Naive B cell (primary cell): ENCODE measurements around the gene KLF9. TPM values are rescaled to one million over a fixed set of nuclear protein-coding genes. Genes with fewer than 3 reads are reported as not detected.
A peak's percentile ranks its signal among the peaks of the same experiment; 100 is the strongest.

Experiments
- ATAC-seq, 2 donors: fragments of 150-1000 bp; cut with Tn5 transposase; 2 replicates each; pipeline ENCODE4 v1.10.0; 2021; ENCODE audit warnings: low read depth in 2 of 2, mild to moderate bottlenecking in 2 of 2, moderate library complexity in 2 of 2
- DNase-seq: peaks from one replicate; pipeline ENCODE4 v3.0.0; 2022
- H3K27ac Mint-ChIP-seq, 6 donors: one replicate each; pipeline ENCODE4 v1.8.0; 2020 to 2022; ENCODE audit warnings: mild to moderate bottlenecking in 6 of 6, mixed read lengths in 6 of 6, moderate library complexity in 5 of 6, inconsistent platforms in 2 of 6
- H3K27me3 Mint-ChIP-seq, 3 donors: one replicate each; pipeline ENCODE4 v1.8.0; 2021 to 2022; ENCODE audit warnings: mixed read lengths in 3 of 3, mild to moderate bottlenecking in 1 of 3
- H3K36me3 Mint-ChIP-seq, 2 donors: one replicate each; pipeline ENCODE4 v1.8.0; 2020 to 2022; ENCODE audit warnings: mixed read lengths in 2 of 2, inconsistent platforms in 1 of 2, mild to moderate bottlenecking in 1 of 2
- H3K4me1 Mint-ChIP-seq, 3 donors: one replicate each; pipeline ENCODE4 v1.8.0; 2020 to 2022; ENCODE audit warnings: mixed read lengths in 3 of 3, inconsistent platforms in 1 of 3, mild to moderate bottlenecking in 1 of 3, moderate library complexity in 1 of 3
- H3K4me3 Mint-ChIP-seq, 8 donors: one replicate each; pipeline ENCODE4 v1.8.0; 2020 to 2022; ENCODE audit warnings: mild to moderate bottlenecking in 8 of 8, mixed read lengths in 8 of 8, moderate library complexity in 8 of 8, inconsistent platforms in 2 of 8
- H3K9me3 Mint-ChIP-seq, 7 donors: one replicate each; pipeline ENCODE4 v1.8.0; 2020 to 2022; ENCODE audit warnings: mixed read lengths in 7 of 7, mild to moderate bottlenecking in 5 of 7, inconsistent platforms in 2 of 7, moderate library complexity in 1 of 7
- polyA plus RNA-seq, 6 donors: library from polyadenylated mRNA; unstranded; fragments of 300-500 nt; fragmentation: Illumina TruSeq; gene quantifications; one replicate each; pipeline ENCODE4 v1.2.3, GENCODE V29; 2021; ENCODE audit warnings: low read depth in 6 of 6

Gene KLF9
- polyA plus RNA-seq, 6 donors from 2014 or later: 3.4 to 5.9 (median 4.8) TPM; not detected in 1

DNA sequence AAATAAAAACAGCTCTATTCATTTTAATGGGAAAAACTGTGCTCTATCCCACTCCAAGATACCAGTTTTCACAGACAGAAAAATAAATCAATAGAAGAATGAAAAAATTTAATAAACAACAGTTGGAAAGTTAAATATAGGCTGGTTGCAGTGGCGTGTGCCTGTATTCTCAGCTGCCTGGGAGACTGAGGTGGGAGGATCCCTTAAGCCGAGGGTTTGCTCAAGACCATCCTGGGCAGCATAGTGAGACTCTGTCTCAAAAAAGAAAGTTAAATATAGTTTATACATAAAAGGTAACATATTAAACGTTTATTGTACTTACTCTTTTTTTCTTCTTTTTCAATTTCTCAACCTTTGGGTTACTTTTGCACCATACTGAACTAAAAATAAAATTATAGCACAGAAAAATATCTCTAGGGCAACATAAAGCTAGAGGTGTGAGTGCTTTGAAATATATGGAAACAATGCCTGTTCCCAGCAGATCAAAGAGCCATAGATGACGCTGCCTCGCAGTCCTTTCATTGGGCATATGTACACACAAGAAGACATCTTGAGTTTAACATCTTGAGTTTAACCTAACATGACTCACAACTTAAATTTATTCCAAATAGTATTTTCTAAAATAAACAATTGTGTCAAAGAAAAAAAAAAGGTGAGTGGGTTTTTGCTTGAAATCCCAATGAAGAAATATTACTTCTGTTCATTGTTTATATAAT lies 25.7 kb upstream of the KLF9 start:
- Mint-ChIP-seq H3K4me1 (no peaks in the 10 kb centered on the region), H3K27ac (no peak overlapping the region), H3K36me3 (no peaks in the 10 kb centered on the region), H3K4me3 (no peak overlapping the region), H3K9me3 (no peaks in the 10 kb centered on the region), H3K27me3 (peaks cover 16 to 26% (median 17%) of the 10 kb centered on the region in 3 donors)
- ATAC-seq (no peak), DNase-seq (no peak)

DNA sequence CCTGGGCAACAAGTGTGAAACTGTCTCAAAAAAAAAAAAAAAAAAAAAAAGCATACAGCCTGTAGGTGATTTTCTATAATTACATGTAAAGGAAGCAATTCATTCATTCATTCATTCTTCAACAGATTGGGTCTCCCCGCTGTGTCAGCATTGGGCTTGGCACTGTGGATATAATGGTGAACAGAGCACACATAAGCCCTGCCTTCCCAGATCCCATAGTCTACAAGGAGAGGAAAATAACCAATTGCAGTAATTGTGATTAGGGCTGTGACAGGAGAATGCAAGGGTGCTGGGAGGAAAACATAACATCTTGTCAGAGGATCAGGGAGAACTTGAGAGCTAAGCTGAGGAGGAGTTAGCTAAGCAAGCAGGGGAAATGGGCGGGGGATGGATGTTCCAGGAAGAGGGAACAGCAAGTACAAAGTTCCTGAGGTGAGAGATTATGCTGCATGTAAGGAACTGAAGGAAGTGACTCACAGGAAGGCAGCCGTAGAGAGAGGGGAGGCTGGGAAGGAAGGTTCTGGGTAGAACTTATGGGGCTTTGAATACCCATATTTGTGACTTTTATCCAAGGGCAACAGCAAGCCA lies 24.0 kb upstream of the KLF9 start:
- Mint-ChIP-seq H3K4me1 (no peaks in the 10 kb centered on the region), H3K4me3 (peak overlapping the region in 1 of 8 donors; percentile 23), H3K27ac (no peak overlapping the region), H3K27me3 (peaks cover 16 to 26% (median 17%) of the 10 kb centered on the region in 3 donors), H3K9me3 (peaks cover 0 to 2% (median 0%) of the 10 kb centered on the region in 7 donors), H3K36me3 (no peaks in the 10 kb centered on the region)
- no peak for DNase-seq
- no peak for ATAC-seq

DNA sequence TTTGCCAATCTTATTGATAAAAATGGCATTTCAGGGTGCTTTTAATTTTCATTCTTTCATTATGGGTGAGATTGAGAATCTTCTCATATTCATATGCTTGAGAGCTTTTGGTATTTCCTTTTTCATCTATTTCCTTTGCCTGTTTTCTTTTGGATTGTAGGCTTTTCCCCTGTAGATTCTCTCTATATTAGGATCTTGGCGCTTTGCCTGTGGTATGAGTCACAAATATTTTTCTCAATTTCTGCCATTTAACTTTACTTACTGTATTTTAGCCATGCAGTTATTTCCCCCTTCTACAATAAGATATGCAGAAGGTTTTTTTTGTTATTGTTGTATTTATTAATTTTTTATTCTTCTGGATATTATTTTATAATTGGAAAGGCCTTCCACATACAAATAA lies 21.5 kb upstream of the KLF9 start:
- H3K36me3 Mint-ChIP-seq: no peaks in the 10 kb centered on the region
- peaks cover 0 to 4% (median 0%) of the 10 kb centered on the region in 7 donors for H3K9me3 Mint-ChIP-seq
- no peak overlapping the region for H3K27ac Mint-ChIP-seq
- no peaks in the 10 kb centered on the region for H3K4me1 Mint-ChIP-seq
- ATAC-seq (no peak), DNase-seq (no peak)
- H3K27me3 Mint-ChIP-seq: peaks cover 16 to 26% (median 17%) of the 10 kb centered on the region in 3 donors
- no peak overlapping the region for H3K4me3 Mint-ChIP-seq

DNA sequence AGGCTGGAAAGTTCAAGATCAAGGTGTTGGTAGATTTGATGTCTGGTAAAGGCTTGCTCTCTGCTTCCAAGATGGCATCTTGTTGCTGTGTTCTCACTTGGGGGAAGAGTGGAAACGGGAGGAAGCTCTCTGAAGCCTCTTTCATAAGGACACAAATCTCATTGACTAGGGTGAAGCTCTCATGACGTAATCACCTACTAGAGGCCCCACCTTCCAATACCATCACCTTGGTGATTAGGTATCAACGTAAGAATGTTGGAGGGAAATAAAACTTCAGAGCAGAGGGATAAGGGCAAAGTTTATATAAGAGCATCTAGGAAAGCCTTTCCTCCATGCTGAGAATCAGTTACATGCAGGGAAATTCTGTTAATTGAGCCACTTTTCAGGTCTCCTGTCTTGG lies 15.4 kb upstream of the KLF9 start:
- ATAC-seq: no peak
- Mint-ChIP-seq H3K4me3 (no peak overlapping the region), H3K9me3 (peaks cover 0 to 4% (median 0%) of the 10 kb centered on the region in 7 donors), H3K36me3 (no peaks in the 10 kb centered on the region), H3K27ac (no peak overlapping the region), H3K27me3 (peaks cover 0 to 8% (median 0%) of the 10 kb centered on the region in 3 donors), H3K4me1 (no peaks in the 10 kb centered on the region)
- DNase-seq: no peak

DNA sequence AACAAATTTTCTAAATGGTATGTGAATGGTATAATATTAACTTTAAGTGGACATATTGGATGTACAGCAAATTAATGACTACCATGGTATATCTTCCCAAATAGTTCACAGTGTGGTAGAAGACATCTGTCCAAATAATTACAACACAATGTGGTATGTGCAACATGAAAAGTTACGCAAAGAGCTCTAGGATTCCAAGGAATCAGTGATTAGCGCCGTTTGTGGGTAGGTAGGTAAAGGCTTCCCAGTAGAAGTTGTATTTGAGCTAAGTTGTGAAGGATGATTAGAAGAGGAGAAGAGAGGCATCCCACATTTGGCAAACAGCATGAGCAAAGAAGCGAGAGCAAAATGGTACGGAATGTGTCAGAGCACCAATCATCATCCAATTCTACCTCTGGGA lies 14.3 kb upstream of the KLF9 start:
- no peaks in the 10 kb centered on the region for H3K4me1 Mint-ChIP-seq
- no peak overlapping the region for H3K4me3 Mint-ChIP-seq
- ATAC-seq: no peak
- H3K27me3 Mint-ChIP-seq: peaks cover 0 to 8% (median 0%) of the 10 kb centered on the region in 3 donors
- no peaks in the 10 kb centered on the region for H3K36me3 Mint-ChIP-seq
- H3K9me3 Mint-ChIP-seq: peaks cover 0 to 4% (median 0%) of the 10 kb centered on the region in 7 donors
- no peak for DNase-seq
- no peak overlapping the region for H3K27ac Mint-ChIP-seq

DNA sequence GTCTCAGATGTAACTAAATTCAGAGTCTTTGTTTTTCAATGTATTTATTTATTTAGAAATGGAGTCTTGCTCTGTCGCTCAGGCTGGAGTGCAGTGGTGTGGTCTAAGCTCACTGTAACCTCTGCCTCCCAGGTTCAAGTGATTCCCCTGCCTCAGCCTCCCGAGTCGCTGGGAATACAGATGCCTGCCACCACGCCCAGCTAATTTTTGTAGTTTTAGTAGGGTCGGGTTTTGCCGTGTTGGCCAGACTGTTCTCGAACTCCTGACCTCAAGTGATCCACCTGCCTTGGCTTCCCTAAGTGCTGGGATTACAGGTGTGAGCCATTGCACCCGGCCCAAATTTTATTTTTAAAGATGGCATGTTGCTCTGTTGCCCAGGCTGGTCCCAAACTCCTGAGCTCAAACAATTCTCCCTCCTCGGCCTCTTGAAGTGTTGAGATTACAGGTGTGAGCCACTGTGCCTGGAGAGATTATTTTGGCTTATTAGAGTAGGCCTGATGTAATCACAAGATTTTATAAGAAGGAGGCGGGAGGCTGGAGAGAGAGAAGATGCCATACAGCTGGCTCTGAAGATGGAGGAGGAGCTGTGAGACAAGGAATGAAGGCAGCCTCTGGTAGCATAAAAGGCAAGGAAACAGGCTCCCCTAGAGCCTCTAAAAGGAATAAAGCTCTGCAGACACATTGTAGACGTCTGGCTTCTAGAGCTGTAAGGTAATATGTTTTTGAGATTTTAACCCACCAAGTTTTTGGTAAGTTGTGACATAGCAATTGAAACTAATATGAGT lies 12.9 kb upstream of the KLF9 start:
- no peak overlapping the region for H3K27ac Mint-ChIP-seq
- H3K9me3 Mint-ChIP-seq: peaks cover 0 to 2% (median 0%) of the 10 kb centered on the region in 7 donors
- peaks cover under 1 to 2% (median 1%) of the 10 kb centered on the region in 3 donors for H3K4me1 Mint-ChIP-seq
- DNase-seq: no peak
- peaks cover 0 to 8% (median 0%) of the 10 kb centered on the region in 3 donors for H3K27me3 Mint-ChIP-seq
- no peak for ATAC-seq
- H3K4me3 Mint-ChIP-seq: no peak overlapping the region
- H3K36me3 Mint-ChIP-seq: no peaks in the 10 kb centered on the region

DNA sequence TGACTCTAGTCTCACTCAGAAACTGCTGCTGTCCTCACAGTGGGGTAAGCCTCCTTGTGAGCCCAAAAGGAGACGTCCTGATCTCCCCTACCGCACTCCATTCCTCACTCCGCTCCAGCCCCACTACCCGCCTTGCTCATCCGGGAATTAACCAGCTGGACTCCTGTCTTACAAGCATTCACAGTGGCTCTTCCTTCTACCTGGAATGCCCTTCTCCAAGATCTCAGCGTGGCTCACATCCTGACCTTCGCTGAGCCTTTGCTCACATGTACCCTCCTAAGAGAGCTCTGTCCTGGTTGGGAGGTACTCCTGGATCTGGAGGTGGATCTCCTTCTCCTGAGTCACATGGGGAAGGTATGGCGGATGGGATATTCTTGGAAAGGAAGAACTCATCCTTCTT lies 10.7 kb upstream of the KLF9 start:
- Mint-ChIP-seq H3K4me1 (peaks cover 15 to 24% (median 23%) of the 10 kb centered on the region in 3 donors), H3K27me3 (peaks cover 0 to 8% (median 0%) of the 10 kb centered on the region in 3 donors), H3K36me3 (no peaks in the 10 kb centered on the region), H3K27ac (peak overlapping the region in 2 of 6 donors; percentile 18 to 74), H3K9me3 (no peaks in the 10 kb centered on the region), H3K4me3 (no peak overlapping the region)
- ATAC-seq (no peak), DNase-seq (no peak)

DNA sequence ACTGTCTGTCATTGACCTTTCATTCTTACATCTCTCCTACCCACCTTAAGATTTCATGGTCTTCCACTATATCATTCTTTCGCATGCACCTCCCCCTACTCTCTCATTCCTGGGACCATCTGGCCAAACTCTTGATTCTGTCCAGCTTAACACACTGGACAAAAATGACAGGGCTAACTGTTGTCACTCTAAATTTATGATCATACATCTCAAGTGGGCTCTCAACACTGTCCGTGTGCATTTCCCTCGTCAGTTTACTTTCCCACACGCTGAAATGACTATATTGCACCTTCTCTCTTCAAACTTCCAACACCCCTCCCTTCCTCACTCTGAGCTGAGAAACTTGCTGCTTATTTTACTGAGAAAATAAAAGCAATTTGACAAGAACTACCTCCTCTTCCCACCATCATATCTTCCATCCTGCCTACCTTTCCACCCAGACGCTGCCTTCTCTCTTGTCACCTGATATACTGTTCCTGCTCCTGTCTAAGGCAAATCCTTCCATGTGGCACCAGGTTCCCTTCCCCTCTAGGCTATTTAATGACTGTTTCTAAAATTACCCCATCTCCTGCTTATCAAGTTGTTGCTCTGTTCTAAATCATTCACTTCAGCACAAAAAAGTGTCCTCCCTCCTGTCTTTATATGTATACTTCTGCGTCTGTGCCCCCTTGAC lies 8.1 kb upstream of the KLF9 start:
- Mint-ChIP-seq H3K4me3 (peak overlapping the region in 6 of 8 donors; percentile 0 to 98 (median 65)), H3K36me3 (no peaks in the 10 kb centered on the region), H3K4me1 (peaks cover 26 to 38% (median 34%) of the 10 kb centered on the region in 3 donors), H3K27ac (peak overlapping the region in 4 of 6 donors; percentile 28 to 100 (median 98)), H3K9me3 (no peaks in the 10 kb centered on the region), H3K27me3 (no peaks in the 10 kb centered on the region)
- no peak for DNase-seq
- ATAC-seq: no peak

DNA sequence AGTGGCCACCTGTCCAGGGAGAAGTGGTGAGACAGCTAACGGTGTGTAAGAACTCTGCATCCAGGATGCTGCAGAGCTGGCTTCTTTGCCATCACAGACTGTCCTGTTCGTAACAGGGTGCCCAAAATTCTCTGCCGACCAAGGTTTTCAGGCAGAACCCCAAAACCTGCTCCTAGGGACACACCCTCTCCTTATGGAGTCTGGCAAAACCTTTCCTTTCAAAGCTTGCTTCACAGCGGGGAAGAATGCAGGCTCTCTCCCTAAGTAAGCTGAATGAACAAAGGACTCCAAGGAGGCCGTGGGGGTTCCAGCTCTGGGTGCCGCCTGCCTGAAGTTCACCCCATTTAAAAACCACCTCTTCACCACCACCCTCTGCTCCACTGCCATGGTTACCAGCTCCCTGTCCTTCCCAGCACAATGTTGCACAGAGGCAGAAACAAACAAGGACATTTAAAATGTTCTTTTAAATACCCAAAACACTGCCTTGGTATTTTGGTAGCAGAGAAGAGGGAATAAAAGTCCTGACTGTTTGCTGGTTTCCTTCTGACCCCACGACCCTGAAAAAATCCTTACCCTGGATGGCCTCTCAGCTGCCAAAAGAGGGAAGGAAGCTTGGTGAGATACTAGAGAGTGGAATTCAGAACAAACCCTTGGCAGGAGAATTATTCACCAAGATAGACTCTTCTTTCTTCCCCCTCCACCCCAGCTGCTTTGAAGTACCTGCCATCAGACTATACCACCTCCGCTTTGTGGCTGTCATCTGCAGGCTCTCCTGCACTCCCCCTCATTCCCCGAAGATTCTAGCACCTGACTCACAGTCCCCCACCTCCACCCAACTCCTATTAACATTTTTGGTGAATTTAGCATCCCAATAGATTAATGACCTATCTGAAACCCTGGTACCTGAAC lies 7.1 kb upstream of the KLF9 start:
- DNase-seq: no peak

DNA sequence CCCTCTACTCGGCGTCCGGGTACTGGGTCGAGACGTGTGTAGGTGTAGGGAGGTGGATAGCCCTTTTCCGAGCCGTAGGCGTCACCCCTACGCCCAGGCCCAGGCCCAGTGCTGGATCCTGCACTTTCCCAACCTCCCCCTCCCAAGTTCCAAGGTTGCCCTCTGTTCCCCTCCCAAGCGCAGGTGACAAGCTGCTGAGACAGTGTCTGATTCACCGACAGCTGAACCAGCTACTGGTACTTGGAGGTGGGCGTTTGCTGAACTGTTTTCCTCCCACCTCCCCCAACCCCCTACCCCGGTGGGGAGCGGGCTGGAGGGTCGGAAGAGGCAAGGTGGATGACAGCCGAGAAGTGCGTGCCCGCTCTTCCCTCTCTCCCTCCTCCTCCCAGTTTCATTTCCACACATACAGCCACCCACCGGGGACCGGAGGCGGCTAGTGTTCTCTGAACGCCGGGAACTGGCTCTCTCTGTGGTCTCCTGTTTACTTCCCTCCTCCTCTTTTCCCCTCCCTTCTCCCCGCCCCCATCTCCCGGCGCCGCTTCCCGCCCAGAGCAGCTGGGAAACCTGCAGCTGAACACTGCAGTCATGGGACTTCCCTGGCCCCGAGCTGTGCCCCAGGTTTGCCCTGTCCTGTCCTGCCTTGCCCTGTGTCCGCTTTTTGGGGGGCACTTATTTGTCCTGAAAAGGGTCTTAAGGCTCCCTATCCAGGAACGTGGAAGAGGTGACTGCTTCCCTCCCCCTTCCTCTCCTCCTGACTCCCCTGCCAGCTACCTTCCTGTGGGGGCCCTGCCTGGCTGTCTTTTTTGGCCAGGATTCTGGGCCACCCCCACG lies 6.2 kb upstream of the KLF9 start:
- Mint-ChIP-seq H3K4me3 (peak overlapping the region; percentile 89 to 98 (median 98)), H3K4me1 (peaks cover 26 to 38% (median 34%) of the 10 kb centered on the region in 3 donors), H3K27me3 (no peaks in the 10 kb centered on the region), H3K36me3 (no peaks in the 10 kb centered on the region), H3K27ac (peak overlapping the region; percentile 78 to 100 (median 100)), H3K9me3 (no peaks in the 10 kb centered on the region)
- DNase-seq (no peak), ATAC-seq (no peak)

More for the DNA sequence above, 7.1 kb upstream of the KLF9 start:
- peak overlapping the region; percentile 83 to 100 (median 98) for H3K27ac Mint-ChIP-seq
- peaks cover 26 to 38% (median 34%) of the 10 kb centered on the region in 3 donors for H3K4me1 Mint-ChIP-seq
- H3K27me3 Mint-ChIP-seq: no peaks in the 10 kb centered on the region
- H3K4me3 Mint-ChIP-seq: peak overlapping the region; percentile 89 to 98 (median 98)
- H3K9me3 Mint-ChIP-seq: no peaks in the 10 kb centered on the region
- ATAC-seq: no peak
- H3K36me3 Mint-ChIP-seq: no peaks in the 10 kb centered on the region

DNA sequence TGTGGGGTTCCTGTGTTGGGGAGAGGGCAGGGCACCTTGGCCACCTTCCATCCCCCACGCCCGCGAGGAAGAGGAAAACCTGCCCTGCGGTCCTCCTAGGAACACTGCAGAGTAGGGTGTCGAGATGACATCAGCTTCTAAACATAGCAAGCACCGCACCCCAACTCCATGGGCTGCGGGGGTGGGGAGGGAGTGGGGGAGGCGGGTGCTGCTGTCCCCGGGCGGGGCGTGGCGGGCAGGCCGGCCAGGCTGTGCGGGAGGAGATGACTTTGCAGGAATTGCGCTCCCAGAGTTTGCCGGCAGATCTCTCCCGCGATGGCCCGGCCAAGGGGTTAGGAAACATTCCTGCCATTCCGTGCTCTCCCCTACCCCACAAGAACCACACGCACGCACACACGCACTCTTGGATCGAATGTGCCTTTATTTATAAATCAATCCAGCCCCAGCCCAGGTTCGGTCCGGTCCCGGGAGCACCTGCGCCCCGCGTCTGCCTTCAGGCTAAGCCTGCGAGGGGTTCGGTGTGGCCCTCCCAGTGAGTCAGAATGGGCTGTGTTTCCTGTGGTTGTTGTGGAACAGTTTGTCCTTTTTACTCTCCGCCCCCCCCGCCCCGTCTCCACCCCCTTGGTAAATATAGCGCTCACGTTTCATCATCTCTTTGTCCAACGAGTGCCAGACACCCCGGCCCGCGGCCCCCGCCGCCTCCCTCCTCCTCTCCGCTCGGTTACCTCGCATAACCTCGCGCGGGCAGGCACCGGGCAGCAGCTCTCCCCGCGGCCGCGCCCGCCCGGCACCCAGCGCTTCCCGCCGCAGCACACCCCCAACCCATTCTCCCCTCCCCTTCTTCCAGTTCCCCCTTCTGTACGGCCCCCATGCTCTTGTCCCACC lies 5.3 kb upstream of the KLF9 start:
- peak overlapping the region; percentile 89 to 98 (median 98) for H3K4me3 Mint-ChIP-seq
- no peaks in the 10 kb centered on the region for H3K9me3 Mint-ChIP-seq
- peak overlapping the region; percentile 98 to 100 (median 100) for H3K27ac Mint-ChIP-seq
- DNase-seq (peak; percentile 88), ATAC-seq (peak; percentile 55 to 60)
- H3K27me3 Mint-ChIP-seq: no peaks in the 10 kb centered on the region
- no peaks in the 10 kb centered on the region for H3K36me3 Mint-ChIP-seq
- peaks cover 27 to 39% (median 37%) of the 10 kb centered on the region in 3 donors for H3K4me1 Mint-ChIP-seq
